Fibroblast of pulmonary artery (primary cell): ENCODE measurements around the gene NTSR2.

Experiments used
- DNase-seq: peaks from one replicate; pipeline ENCODE4 v3.0.0-alpha.2; 2010; ENCODE audit warnings: low read depth
- H3K4me3 ChIP-seq: replicated peaks from 2 replicates; pipeline ENCODE4 v1.5.1; 2011; ENCODE audit warnings: low read depth, mild to moderate bottlenecking, control low read depth, low read length, moderate library complexity
- TF ChIP-seq, protein P1 (sequence below): IDR thresholded peaks from 2 replicates; pipeline ENCODE4 v1.5.1; 2011; ENCODE audit warnings: mild to moderate bottlenecking, control low read depth, low read length, inconsistent platforms; ENCODE audit errors: missing control alignments

NTSR2 gene

DNA sequence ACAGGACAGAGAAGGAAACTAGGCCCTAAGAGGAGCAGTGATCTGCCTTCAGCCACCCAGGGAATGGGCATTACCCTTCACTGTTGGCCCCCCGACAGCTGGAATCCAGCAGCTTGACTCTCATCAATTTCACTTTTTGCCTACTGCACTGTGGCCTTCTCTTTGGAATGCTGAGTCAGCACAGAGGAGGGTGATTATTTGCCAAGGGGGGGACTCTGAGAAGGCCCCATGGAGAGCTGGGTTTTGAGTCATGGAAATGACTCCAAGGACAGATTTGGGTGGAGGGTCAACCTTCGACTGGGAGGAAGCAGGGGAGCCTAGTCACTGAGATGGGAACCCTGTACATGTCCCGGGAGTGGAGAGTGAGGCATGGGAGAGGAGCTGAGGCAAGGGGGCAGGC lies 38.1 kb upstream of the NTSR2 start:
- DNase-seq = no peak
- TF ChIP-seq, protein P1, sequence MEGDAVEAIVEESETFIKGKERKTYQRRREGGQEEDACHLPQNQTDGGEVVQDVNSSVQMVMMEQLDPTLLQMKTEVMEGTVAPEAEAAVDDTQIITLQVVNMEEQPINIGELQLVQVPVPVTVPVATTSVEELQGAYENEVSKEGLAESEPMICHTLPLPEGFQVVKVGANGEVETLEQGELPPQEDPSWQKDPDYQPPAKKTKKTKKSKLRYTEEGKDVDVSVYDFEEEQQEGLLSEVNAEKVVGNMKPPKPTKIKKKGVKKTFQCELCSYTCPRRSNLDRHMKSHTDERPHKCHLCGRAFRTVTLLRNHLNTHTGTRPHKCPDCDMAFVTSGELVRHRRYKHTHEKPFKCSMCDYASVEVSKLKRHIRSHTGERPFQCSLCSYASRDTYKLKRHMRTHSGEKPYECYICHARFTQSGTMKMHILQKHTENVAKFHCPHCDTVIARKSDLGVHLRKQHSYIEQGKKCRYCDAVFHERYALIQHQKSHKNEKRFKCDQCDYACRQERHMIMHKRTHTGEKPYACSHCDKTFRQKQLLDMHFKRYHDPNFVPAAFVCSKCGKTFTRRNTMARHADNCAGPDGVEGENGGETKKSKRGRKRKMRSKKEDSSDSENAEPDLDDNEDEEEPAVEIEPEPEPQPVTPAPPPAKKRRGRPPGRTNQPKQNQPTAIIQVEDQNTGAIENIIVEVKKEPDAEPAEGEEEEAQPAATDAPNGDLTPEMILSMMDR = no peak
- H3K4me3 ChIP-seq = no peak overlapping the region

DNA sequence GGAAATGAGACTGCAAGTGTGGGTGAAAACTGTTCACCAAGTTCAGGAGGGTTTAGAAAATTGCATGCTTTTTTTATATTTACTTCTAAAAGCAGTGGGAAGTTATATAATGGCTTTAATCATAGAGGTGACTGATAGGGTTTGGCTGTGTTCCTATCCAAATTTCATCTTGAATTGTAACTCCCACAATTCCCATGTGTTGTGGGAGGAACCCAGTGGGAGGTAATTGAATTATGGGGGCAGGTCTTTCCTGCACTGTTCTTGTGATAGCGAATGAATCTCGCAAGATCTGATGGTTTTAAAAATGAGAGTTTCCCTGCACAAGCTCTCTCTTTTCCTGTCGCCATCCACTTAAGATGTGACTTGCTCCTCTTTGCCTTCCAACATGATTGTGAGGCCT lies 35.7 kb upstream of the NTSR2 start:
- TF ChIP-seq, protein P1 = no peak
- no peak overlapping the region for H3K4me3 ChIP-seq
- no peak for DNase-seq

GRCh38 chr2:11705063-11705462 lies 35.1 kb upstream of the NTSR2 start:
- H3K4me3 ChIP-seq = no peak overlapping the region
- DNase-seq = no peak
- TF ChIP-seq, protein P1 = no peak

DNA sequence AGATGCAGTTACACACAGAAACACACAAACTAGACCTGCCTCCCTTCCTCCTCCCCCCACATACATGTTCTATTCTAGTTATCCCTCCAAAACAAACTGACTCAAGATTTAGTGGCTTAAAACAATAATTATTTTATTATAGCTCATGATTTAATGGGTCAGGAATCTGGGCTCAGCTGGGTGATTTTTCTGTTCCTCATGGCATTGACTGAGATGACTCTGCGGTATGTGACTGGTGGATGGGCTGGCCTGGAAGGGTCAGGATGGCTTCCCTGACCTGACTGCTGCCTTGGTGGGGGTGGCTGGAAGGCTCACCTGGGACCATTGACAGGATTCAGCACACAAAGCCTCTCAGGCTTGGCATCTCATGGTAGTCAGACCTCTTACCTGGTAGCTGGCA lies 33.7 kb upstream of the NTSR2 start:
- H3K4me3 ChIP-seq = no peak overlapping the region
- peak; percentile 21 for DNase-seq
- TF ChIP-seq, protein P1 = no peak

GRCh38 chr2:11702946-11703345 lies 33.0 kb upstream of the NTSR2 start:
- no peak for DNase-seq
- no peak overlapping the region for H3K4me3 ChIP-seq
- TF ChIP-seq, protein P1 = no peak

DNA sequence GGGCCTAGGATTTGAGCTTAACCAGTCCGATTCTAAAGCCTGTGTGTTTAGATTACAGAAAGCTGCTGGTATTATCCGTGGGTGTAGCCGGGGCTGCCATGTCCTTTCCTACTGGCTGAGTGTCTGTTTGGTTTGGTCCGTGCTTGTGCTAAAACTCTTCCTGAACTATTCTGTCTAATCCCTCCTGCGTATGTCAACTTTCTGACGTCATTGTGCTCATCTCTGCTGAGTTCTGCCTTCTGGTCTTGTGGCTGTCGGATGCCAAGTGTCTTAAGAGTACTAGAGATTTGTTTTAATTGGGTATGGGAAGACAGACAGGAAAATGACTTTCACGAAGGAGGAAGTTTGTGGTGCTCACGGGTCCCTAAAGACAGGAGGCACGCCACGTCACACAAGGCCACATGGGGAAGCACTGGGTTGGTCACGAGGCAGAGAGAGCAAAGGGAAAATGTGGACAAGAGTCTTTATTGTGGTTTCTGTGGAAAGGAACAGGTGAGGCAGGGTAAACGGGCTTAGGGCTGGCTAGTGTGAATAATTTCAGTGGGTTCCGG lies 31.8 kb upstream of the NTSR2 start:
- no peak for DNase-seq
- TF ChIP-seq, protein P1 = no peak
- no peak overlapping the region for H3K4me3 ChIP-seq

DNA sequence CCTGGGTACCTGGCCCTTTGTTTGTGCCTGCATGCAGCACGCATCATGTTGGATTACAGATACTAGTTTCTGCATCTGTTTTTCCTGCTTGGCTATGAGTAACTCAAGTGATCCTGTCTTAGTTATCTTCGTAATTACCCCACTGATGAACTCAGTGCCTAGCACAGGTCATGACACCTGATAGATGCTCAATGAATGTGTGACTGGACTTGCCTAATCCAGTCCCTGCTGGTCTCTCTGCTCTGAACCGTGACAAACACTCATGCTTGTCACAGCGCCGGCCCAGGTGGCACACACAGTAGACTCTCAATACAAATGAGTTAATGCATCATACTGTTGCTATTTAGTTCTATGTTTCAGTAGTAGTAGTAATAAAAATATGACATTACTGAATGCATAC lies 31.2 kb upstream of the NTSR2 start:
- no peak overlapping the region for H3K4me3 ChIP-seq
- TF ChIP-seq, protein P1 = no peak
- DNase-seq = no peak
